Measurements from ENCODE around the gene NANOS2. TPM values are rescaled to one million over a fixed set of nuclear protein-coding genes. Genes with fewer than 3 reads are reported as not detected.

Gene NANOS2
- polyA plus RNA-seq, 1 experiment, result not detected

DNA sequence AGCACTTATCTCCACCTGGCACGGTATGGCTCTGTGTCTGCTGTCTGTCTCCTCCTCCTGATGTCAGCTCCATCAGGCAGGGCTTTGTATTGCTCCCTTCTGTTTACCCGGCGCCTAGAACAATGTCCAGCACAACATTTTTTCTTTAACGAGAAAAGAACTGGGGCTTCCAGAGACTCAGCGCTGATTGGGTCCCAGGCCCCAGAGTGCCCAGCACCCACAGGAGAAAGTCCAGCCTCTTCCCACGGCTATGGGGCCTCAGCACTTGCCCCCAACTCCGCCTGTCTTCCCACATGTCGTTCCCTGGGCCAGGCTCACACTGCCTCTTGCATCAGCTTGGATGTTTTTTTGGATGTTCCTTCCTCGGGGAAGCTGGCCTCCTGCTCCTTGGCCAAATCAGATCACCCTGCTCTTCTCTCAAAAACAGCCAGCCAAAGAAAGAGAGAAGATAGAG lies 19.0 kb downstream of the NANOS2 start:
- ChIA-PET POLR2A (no interaction called here), CTCF (no interaction called here)
- Histone ChIP-seq H3K36me3 (ENCODE audit: control insufficient read depth, insufficient read depth, low read length) (peaks cover 10% of the 10 kb centered on the region), H3K4me3 (ENCODE audit: low read depth, low read length) (no peak overlapping the region), H3K27me3 (ENCODE audit: control insufficient read depth, insufficient read depth, low read length) (no peaks in the 10 kb centered on the region)
- TF ChIP-seq, protein P1, sequence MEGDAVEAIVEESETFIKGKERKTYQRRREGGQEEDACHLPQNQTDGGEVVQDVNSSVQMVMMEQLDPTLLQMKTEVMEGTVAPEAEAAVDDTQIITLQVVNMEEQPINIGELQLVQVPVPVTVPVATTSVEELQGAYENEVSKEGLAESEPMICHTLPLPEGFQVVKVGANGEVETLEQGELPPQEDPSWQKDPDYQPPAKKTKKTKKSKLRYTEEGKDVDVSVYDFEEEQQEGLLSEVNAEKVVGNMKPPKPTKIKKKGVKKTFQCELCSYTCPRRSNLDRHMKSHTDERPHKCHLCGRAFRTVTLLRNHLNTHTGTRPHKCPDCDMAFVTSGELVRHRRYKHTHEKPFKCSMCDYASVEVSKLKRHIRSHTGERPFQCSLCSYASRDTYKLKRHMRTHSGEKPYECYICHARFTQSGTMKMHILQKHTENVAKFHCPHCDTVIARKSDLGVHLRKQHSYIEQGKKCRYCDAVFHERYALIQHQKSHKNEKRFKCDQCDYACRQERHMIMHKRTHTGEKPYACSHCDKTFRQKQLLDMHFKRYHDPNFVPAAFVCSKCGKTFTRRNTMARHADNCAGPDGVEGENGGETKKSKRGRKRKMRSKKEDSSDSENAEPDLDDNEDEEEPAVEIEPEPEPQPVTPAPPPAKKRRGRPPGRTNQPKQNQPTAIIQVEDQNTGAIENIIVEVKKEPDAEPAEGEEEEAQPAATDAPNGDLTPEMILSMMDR (IDR thresholded peaks at IDR 0.05; ENCODE audit: insufficient read depth, low read depth, low read length), result no peak
- no peak for DNase-seq (ENCODE audit: low read depth)

DNA sequence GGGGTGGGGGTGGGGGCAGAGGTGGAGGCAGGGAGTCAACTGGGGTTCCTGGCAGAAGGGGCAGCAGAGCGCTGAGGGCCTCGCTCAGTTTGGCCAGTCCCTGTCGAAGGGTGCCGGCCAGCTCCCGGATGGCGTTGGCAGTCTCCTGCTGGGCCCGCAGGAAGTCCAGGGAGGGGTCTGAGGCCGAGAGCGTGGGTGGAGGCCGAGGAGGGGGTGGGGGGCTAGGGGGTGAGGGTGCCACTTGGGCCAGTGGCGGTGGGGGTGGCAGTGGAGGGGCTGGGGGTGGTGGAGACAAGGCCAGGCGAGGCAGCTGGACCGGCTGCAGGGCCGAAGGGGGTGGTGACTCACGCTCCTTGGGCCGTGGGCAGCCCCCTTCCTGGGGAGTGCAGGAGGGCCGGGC lies 23.7 kb downstream of the NANOS2 start:
- no peak for DNase-seq (ENCODE audit: low read depth)
- H3K27me3 ChIP-seq (ENCODE audit: control insufficient read depth, insufficient read depth, low read length), result no peaks in the 10 kb centered on the region
- POLR2A ChIA-PET, result no interaction called here
- TF ChIP-seq, protein P1 (IDR thresholded peaks at IDR 0.05; ENCODE audit: insufficient read depth, low read depth, low read length), result no peak
- CTCF ChIA-PET, result no interaction called here
- H3K4me3 ChIP-seq (ENCODE audit: low read depth, low read length), result no peak overlapping the region
- peaks cover 7% of the 10 kb centered on the region for H3K36me3 ChIP-seq (ENCODE audit: control insufficient read depth, insufficient read depth, low read length)

DNA sequence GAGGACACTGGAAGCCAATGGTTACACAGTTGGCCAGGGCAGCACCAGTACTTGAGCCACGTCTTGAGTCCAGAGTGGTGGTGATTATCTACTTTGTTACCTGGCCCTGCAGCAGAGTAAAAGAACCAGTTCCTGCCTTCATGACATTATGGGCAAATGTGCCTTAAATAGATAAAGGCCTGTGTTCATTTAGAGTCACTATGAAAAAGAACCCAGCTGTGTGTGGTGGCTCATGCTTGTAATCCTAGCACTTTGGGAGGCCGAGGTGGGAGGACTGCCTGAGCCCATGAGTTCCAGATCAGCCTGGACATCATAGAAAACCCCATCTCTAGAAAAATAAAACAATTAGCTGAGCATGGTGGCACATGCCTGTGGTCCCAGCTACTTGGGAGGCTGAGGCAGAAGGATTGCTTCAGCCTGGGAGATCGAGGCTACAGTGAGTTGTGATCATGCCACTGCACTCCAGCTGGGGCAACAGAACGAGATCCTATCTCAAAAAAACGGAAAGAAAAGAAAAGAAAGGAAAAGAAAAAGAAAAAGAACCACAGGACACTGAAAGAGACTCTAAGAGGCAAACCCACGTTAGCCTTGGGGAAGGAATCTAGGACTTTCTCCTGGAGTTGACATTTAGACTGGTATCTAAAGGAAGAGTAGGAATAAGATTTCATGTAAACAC lies 25.2 kb downstream of the NANOS2 start:
- no peak for DNase-seq (ENCODE audit: low read depth)
- H3K36me3 ChIP-seq (ENCODE audit: control insufficient read depth, insufficient read depth, low read length), result no peaks in the 10 kb centered on the region; the same call in 1 of the 2 replicates
- TF ChIP-seq, protein P1 (IDR thresholded peaks at IDR 0.05; ENCODE audit: insufficient read depth, low read depth, low read length), result no peak
- no peak overlapping the region for H3K4me3 ChIP-seq (ENCODE audit: low read depth, low read length)
- no peaks in the 10 kb centered on the region for H3K27me3 ChIP-seq (ENCODE audit: control insufficient read depth, insufficient read depth, low read length)
- ChIA-PET CTCF (no interaction called here), POLR2A (no interaction called here)

DNA sequence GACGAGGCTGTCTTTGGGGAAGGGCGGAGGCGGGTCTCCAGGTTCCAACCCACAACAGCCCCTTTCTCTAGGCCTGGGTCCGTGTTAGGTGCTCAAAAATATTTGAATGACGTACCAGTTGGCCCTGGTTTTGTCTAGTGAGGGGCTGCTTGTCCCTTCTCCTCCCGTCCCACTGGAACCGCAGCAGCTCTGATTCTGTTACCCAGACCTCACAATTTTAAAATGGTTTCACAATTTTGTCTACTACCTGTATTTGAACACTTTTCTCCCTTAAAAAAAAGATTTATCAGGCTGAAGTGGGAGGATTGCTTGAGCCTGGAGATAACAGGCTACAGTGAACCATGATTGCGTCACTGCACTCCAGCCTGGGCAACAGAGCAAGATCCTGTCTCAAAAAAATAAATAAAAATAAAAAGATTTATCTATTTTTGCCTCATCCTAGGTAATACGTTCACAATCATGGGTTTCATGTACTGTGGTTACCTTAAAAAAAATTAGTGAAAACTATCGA lies 27.3 kb downstream of the NANOS2 start:
- DNase-seq (ENCODE audit: low read depth), result no peak
- POLR2A ChIA-PET, result no interaction called here
- CTCF ChIA-PET, result interaction anchor here (1.0 to 3.4 kb wide), 3 partner anchors 24 to 118 kb away, joined by 5 to 12 read pairs (median 6); partner anchors contain the start of genes SIX5 and SYMPK

More for the DNA sequence above, 27.3 kb downstream of the NANOS2 start:
- peak overlapping the region; percentile 79 for H3K4me3 ChIP-seq (ENCODE audit: low read depth, low read length)
- TF ChIP-seq, protein P1 (IDR thresholded peaks at IDR 0.05; ENCODE audit: insufficient read depth, low read depth, low read length), result no peak
- peaks cover 4% of the 10 kb centered on the region; the same call in 1 of the 2 replicates for H3K36me3 ChIP-seq (ENCODE audit: control insufficient read depth, insufficient read depth, low read length)
- no peaks in the 10 kb centered on the region for H3K27me3 ChIP-seq (ENCODE audit: control insufficient read depth, insufficient read depth, low read length)
